ENCODE measurements around the gene SPRR2G.

SPRR2G gene

DNA sequence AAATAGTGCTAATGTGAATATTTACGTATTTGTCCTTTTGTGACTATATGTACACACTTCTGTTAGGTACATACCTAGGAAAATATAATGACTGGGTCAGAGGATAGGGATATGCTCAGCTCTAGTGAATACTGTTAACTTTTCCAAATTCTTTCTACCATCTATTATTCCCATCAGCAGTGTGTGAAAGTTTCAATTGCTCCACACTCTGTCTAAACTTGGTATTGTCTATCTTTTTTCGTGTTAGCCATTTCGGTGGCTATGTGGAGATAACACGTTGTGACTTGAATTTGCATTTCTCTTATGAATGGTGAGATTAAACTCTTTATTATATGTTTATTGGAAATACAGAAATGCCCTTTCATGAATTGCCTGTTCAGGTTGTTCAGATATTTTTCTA lies 29.9 kb upstream of the SPRR2G start:
- no peaks in the 10 kb centered on the region for H3K27me3 ChIP-seq (replicated peaks)
- in situ Hi-C loops (cut with HindIII; ENCODE audit: low pct_ligation_motif_present, low sequenced_read_pairs), result no loop called here
- no peak overlapping the region for H3K27ac ChIP-seq
- no peak for DNase-seq
- TF ChIP-seq, protein P1, sequence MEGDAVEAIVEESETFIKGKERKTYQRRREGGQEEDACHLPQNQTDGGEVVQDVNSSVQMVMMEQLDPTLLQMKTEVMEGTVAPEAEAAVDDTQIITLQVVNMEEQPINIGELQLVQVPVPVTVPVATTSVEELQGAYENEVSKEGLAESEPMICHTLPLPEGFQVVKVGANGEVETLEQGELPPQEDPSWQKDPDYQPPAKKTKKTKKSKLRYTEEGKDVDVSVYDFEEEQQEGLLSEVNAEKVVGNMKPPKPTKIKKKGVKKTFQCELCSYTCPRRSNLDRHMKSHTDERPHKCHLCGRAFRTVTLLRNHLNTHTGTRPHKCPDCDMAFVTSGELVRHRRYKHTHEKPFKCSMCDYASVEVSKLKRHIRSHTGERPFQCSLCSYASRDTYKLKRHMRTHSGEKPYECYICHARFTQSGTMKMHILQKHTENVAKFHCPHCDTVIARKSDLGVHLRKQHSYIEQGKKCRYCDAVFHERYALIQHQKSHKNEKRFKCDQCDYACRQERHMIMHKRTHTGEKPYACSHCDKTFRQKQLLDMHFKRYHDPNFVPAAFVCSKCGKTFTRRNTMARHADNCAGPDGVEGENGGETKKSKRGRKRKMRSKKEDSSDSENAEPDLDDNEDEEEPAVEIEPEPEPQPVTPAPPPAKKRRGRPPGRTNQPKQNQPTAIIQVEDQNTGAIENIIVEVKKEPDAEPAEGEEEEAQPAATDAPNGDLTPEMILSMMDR (IDR thresholded peaks at IDR 0.05; ENCODE audit: low read depth, low read length, missing control alignments), result no peak
- no peaks in the 10 kb centered on the region for H3K36me3 ChIP-seq (replicated peaks)
- no peak overlapping the region for H3K4me3 ChIP-seq (ENCODE audit: low read depth, low read length)

DNA sequence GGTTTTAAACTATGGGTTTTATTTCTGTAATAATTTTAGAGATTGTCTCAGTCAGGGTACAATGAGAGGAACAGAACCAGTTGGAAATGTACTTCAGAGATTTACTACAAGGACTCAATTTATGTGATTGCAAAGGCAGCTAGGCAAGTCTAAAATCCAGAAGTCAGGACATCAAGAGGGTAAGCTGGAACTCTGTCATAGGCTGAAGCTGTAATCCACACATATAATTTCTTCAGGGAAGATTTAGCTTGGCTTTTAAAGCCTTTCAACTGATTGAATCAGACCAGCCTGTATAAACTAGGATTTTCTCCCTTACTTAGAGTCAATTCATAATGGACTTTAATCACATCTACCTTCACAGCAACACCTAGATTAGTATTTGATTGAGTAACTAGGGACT lies 28.2 kb upstream of the SPRR2G start:
- in situ Hi-C loops (cut with HindIII; ENCODE audit: low pct_ligation_motif_present, low sequenced_read_pairs), result no loop called here
- no peaks in the 10 kb centered on the region for H3K36me3 ChIP-seq (replicated peaks)
- no peak for DNase-seq
- H3K4me3 ChIP-seq (ENCODE audit: low read depth, low read length), result no peak overlapping the region
- no peaks in the 10 kb centered on the region for H3K27me3 ChIP-seq (replicated peaks)
- no peak overlapping the region for H3K27ac ChIP-seq
- TF ChIP-seq, protein P1 (IDR thresholded peaks at IDR 0.05; ENCODE audit: low read depth, low read length, missing control alignments), result no peak

DNA sequence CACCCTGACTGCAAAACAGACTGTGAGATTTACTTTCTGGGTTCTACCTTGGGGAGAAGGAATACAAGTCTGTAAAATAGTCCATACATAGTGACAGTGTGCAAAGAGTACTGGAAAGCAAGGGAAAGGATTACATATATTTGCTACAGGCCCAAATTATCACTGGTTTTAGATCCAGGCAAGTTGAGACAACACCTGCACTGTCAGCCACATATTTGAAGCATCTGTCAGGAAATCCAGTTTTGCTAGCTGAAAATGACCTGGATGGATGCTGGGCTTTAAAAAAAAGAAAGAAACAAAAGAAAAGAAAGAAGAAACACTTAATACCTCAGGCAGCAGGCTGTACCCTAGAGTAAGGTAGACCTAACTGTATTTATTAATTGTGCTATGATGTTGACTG lies 23.9 kb upstream of the SPRR2G start:
- TF ChIP-seq, protein P1 (IDR thresholded peaks at IDR 0.05; ENCODE audit: low read depth, low read length, missing control alignments), result no peak
- H3K27me3 ChIP-seq (replicated peaks), result no peaks in the 10 kb centered on the region
- H3K36me3 ChIP-seq (replicated peaks), result no peaks in the 10 kb centered on the region
- no peak for DNase-seq
- no peak overlapping the region for H3K4me3 ChIP-seq (ENCODE audit: low read depth, low read length)
- in situ Hi-C loops (cut with HindIII; ENCODE audit: low pct_ligation_motif_present, low sequenced_read_pairs), result no loop called here
- H3K27ac ChIP-seq, result no peak overlapping the region

DNA sequence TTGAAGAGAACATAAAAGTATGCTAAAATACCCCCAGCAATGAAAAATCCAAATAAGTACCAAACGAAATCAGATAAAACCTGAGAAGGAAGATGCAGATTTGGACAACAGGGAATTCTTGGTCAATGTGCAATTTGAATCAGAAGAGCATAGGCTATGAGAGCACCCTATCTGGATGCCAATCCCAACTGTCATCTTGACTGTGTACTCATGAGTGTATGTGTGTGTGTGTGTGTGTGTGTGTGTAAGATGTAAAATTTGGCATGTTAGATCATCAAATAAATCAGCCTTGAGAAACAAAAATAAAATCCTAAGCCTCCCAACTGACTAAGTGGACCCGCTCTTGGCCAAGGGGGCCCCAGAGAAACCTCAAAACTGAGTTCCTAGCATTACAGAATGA lies 18.0 kb upstream of the SPRR2G start:
- no peak overlapping the region for H3K27ac ChIP-seq
- H3K4me3 ChIP-seq (ENCODE audit: low read depth, low read length), result no peak overlapping the region
- DNase-seq, result no peak
- H3K27me3 ChIP-seq (replicated peaks), result no peaks in the 10 kb centered on the region
- H3K36me3 ChIP-seq (replicated peaks), result no peaks in the 10 kb centered on the region
- in situ Hi-C loops (cut with HindIII; ENCODE audit: low pct_ligation_motif_present, low sequenced_read_pairs), result no loop called here
- TF ChIP-seq, protein P1 (IDR thresholded peaks at IDR 0.05; ENCODE audit: low read depth, low read length, missing control alignments), result no peak

DNA sequence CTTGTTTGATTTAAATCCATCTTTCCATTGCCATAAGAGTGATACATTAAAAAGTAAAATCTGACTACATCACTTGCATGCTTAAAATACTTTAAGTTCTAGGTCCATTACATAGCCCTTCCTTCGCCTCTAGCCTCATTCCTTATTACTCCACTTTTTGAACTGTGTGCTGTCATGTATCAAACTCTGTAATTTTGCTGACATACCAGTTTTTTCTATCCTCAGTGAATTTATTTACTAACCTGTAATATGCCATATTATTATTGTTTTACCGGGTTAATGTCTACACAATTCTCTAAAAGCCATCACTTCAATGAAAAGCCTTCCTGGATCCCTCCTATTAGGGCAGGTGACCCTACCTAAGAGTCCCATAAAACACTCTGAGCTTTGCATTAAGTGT lies 4.9 kb upstream of the SPRR2G start:
- in situ Hi-C loops (cut with HindIII; ENCODE audit: low pct_ligation_motif_present, low sequenced_read_pairs), result no loop called here
- H3K4me3 ChIP-seq (ENCODE audit: low read depth, low read length), result no peak overlapping the region
- no peaks in the 10 kb centered on the region for H3K36me3 ChIP-seq (replicated peaks)
- H3K27me3 ChIP-seq (replicated peaks), result no peaks in the 10 kb centered on the region
- no peak overlapping the region for H3K27ac ChIP-seq
- DNase-seq, result no peak
- TF ChIP-seq, protein P1 (IDR thresholded peaks at IDR 0.05; ENCODE audit: low read depth, low read length, missing control alignments), result no peak

DNA sequence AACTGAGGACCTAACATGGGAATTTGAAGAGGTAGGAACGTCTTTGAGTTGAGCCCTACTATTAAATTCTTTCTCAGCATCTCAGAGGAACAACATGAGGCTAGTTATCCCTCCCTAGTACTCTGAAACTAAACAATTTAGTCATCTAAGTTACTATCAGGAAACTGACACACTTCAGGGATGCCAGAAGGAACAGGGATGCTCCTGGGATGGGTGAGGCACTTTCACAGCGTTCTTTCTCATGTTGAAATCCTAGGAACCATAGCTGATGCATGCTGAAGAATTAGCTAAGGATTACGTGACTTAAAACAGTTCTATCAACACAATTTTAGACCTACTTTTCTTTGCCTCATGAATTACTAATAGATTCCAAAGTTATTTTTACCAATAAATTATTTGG lies 1.8 kb upstream of the SPRR2G start:
- Histone ChIP-seq H3K4me3 (ENCODE audit: low read depth, low read length) (no peak overlapping the region), H3K27ac (no peak overlapping the region), H3K36me3 (replicated peaks) (no peaks in the 10 kb centered on the region), H3K27me3 (replicated peaks) (no peaks in the 10 kb centered on the region)
- DNase-seq, result no peak
- in situ Hi-C loops (cut with HindIII; ENCODE audit: low pct_ligation_motif_present, low sequenced_read_pairs), result no loop called here
- TF ChIP-seq, protein P1 (IDR thresholded peaks at IDR 0.05; ENCODE audit: low read depth, low read length, missing control alignments), result no peak

Data from brain microvascular endothelial cell (primary cell).